ENCODE results near the gene TMOD1.

Gene TMOD1

DNA sequence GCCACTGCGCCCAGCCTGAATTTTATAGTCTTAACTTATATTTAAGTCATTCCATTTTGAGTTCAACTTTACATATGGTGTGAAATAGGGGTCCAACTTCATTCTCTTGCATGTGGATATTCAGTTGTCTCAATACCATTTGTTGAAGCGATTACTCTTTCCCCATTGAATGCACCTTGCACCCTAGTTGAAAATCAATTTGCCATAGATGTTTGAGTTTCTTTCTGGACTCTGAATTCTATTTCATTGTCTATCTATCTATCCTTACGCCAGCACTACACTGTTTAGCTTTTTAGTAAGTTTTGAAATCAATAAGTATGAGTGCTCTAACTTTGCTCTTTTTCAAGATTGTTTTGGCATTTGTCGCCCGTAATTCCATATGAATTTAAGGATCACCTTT lies 49.8 kb downstream of the TMOD1 start:
- no peak overlapping the region for H2AFZ ChIP-seq (ENCODE audit: low read depth, low read length)
- TF ChIP-seq EZH2phosphoT487 (IDR thresholded peaks at IDR 0.05; ENCODE audit: low read depth), result no peak
- TF ChIP-seq, protein P1, sequence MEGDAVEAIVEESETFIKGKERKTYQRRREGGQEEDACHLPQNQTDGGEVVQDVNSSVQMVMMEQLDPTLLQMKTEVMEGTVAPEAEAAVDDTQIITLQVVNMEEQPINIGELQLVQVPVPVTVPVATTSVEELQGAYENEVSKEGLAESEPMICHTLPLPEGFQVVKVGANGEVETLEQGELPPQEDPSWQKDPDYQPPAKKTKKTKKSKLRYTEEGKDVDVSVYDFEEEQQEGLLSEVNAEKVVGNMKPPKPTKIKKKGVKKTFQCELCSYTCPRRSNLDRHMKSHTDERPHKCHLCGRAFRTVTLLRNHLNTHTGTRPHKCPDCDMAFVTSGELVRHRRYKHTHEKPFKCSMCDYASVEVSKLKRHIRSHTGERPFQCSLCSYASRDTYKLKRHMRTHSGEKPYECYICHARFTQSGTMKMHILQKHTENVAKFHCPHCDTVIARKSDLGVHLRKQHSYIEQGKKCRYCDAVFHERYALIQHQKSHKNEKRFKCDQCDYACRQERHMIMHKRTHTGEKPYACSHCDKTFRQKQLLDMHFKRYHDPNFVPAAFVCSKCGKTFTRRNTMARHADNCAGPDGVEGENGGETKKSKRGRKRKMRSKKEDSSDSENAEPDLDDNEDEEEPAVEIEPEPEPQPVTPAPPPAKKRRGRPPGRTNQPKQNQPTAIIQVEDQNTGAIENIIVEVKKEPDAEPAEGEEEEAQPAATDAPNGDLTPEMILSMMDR (IDR thresholded peaks at IDR 0.05; ENCODE audit: low read depth, low read length), result no peak
- no peaks in the 10 kb centered on the region for H3K9me3 ChIP-seq (ENCODE audit: insufficient read depth, low read length)

DNA sequence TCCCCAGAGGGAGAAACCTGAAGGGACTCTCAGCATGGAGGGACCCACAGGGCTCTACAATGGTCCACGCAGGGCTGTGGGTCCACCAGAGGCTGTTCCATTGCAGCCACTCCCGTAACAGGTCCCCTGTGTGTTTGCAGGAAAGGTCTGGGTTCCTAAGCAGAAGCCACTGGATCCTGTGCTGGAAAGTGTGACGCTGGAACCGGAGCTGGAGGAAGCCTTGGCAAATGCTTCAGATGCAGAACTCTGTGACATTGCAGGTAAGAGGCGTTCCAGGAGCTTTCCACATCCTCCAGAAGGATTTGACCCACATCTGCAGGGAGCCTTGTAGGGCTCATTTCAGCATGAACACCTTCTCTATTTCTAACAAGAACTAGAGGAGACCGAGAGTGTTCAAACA lies 51.7 kb downstream of the TMOD1 start:
- no peak overlapping the region for H3K9ac ChIP-seq (ENCODE audit: low read length)
- no peaks in the 10 kb centered on the region for H3K4me1 ChIP-seq (ENCODE audit: low read length)
- no peaks in the 10 kb centered on the region for H3K79me2 ChIP-seq (ENCODE audit: low read length)
- no peak overlapping the region for H3K4me2 ChIP-seq (ENCODE audit: low read length)
- no peak overlapping the region for H3K4me3 ChIP-seq (ENCODE audit: low read length)
- no peaks in the 10 kb centered on the region for H3K9me3 ChIP-seq (ENCODE audit: insufficient read depth, low read length)
- H2AFZ ChIP-seq (ENCODE audit: low read depth, low read length), result no peak overlapping the region
- no peak overlapping the region for H3K27ac ChIP-seq (ENCODE audit: low read length)
- H4K20me1 ChIP-seq (ENCODE audit: insufficient read depth, low read length), result no peaks in the 10 kb centered on the region
- no peaks in the 10 kb centered on the region for H3K36me3 ChIP-seq (replicated peaks; ENCODE audit: low read depth, low read length)
- TF ChIP-seq, protein P1 (IDR thresholded peaks at IDR 0.05; ENCODE audit: low read depth, low read length), result no peak
- TF ChIP-seq EZH2phosphoT487 (IDR thresholded peaks at IDR 0.05; ENCODE audit: low read depth), result no peak
- peaks cover 25% of the 10 kb centered on the region for H3K27me3 ChIP-seq (ENCODE audit: low read depth, low read length)

More for the DNA sequence above, 49.8 kb downstream of the TMOD1 start:
- Histone ChIP-seq H3K4me3 (ENCODE audit: low read length) (no peak overlapping the region), H3K27ac (ENCODE audit: low read length) (no peak overlapping the region), H3K27me3 (ENCODE audit: low read depth, low read length) (peaks cover 25% of the 10 kb centered on the region), H3K4me1 (ENCODE audit: low read length) (no peaks in the 10 kb centered on the region), H3K36me3 (replicated peaks; ENCODE audit: low read depth, low read length) (no peaks in the 10 kb centered on the region), H3K4me2 (ENCODE audit: low read length) (no peak overlapping the region), H3K79me2 (ENCODE audit: low read length) (no peaks in the 10 kb centered on the region), H3K9ac (ENCODE audit: low read length) (no peak overlapping the region), H4K20me1 (ENCODE audit: insufficient read depth, low read length) (no peaks in the 10 kb centered on the region)

DNA sequence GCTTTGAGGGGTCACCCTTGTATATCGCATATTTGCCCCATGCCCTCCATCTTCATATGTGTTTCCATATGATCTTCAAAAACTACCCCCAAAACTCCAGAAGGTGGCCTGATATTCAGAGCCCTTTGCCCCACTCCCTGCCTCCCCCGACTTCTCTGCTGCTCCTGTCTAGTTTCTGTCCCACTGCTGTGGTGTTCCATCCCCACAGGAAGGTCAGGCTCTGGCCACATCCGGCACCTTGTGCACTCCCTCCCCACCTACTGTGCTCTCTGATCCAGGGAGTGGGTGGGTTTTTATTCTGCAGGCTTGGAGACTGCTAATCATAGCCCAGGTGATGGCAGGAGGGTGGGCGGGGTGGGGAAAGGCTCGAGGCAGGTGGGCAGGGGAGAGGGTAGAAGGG lies 52.4 kb downstream of the TMOD1 start:
- no peak overlapping the region for H3K9ac ChIP-seq (ENCODE audit: low read length)
- no peaks in the 10 kb centered on the region for H3K79me2 ChIP-seq (ENCODE audit: low read length)
- H3K4me3 ChIP-seq (ENCODE audit: low read length), result no peak overlapping the region
- no peaks in the 10 kb centered on the region for H4K20me1 ChIP-seq (ENCODE audit: insufficient read depth, low read length)
- peaks cover 24% of the 10 kb centered on the region for H3K27me3 ChIP-seq (ENCODE audit: low read depth, low read length)
- no peak overlapping the region for H2AFZ ChIP-seq (ENCODE audit: low read depth, low read length)
- no peak overlapping the region for H3K4me2 ChIP-seq (ENCODE audit: low read length)
- no peaks in the 10 kb centered on the region for H3K36me3 ChIP-seq (replicated peaks; ENCODE audit: low read depth, low read length)
- no peak overlapping the region for H3K27ac ChIP-seq (ENCODE audit: low read length)
- H3K9me3 ChIP-seq (ENCODE audit: insufficient read depth, low read length), result no peaks in the 10 kb centered on the region
- no peaks in the 10 kb centered on the region; the same call in 1 of the 2 replicates for H3K4me1 ChIP-seq (ENCODE audit: low read length)
- TF ChIP-seq, protein P1 (IDR thresholded peaks at IDR 0.05; ENCODE audit: low read depth, low read length), result no peak
- TF ChIP-seq EZH2phosphoT487 (IDR thresholded peaks at IDR 0.05; ENCODE audit: low read depth), result no peak

DNA sequence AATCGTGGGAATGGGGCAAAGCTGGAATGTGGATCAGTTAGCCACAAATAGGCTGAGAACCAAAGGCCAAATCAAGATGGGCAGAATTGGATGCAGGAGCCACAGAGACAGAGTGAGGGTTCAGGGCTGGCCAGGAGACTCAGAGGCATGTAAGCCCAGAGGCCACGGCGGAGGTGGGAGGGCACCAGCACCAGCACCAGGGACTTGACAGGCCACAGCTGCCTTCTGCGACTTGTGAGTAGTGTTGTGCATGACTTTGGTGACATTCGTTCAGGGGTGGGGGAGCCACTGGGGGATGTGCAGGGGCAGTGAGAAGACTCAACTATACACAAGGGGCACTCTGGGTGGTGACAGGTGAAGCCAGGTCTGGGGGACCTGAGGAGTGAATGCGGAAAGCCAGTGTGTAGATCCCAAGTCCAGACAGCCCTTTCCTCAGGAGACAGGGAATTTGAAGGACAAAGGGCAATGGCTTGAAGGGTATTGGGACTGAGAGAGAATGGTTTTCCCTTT lies 53.2 kb downstream of the TMOD1 start:
- Histone ChIP-seq H3K9me3 (ENCODE audit: insufficient read depth, low read length) (no peaks in the 10 kb centered on the region), H3K4me1 (ENCODE audit: low read length) (no peaks in the 10 kb centered on the region; the same call in 1 of the 2 replicates), H2AFZ (ENCODE audit: low read depth, low read length) (no peak overlapping the region), H3K79me2 (ENCODE audit: low read length) (no peaks in the 10 kb centered on the region), H3K36me3 (replicated peaks; ENCODE audit: low read depth, low read length) (no peaks in the 10 kb centered on the region), H3K9ac (ENCODE audit: low read length) (no peak overlapping the region), H3K4me3 (ENCODE audit: low read length) (no peak overlapping the region), H4K20me1 (ENCODE audit: insufficient read depth, low read length) (no peaks in the 10 kb centered on the region), H3K27ac (ENCODE audit: low read length) (no peak overlapping the region), H3K27me3 (ENCODE audit: low read depth, low read length) (peaks cover 21% of the 10 kb centered on the region), H3K4me2 (ENCODE audit: low read length) (no peak overlapping the region)
- TF ChIP-seq EZH2phosphoT487 (IDR thresholded peaks at IDR 0.05; ENCODE audit: low read depth), result no peak
- TF ChIP-seq, protein P1 (IDR thresholded peaks at IDR 0.05; ENCODE audit: low read depth, low read length), result no peak

Measured in OCI-LY3 (cell line).